ENCODE data around the gene ADRB2. TPM values are rescaled to one million over a fixed set of nuclear protein-coding genes. Genes with fewer than 3 reads are reported as not detected.

The ADRB2 gene
- total and polyA plus RNA-seq, 4 donors: 1.2 to 7.6 (median 3.8) TPM

DNA sequence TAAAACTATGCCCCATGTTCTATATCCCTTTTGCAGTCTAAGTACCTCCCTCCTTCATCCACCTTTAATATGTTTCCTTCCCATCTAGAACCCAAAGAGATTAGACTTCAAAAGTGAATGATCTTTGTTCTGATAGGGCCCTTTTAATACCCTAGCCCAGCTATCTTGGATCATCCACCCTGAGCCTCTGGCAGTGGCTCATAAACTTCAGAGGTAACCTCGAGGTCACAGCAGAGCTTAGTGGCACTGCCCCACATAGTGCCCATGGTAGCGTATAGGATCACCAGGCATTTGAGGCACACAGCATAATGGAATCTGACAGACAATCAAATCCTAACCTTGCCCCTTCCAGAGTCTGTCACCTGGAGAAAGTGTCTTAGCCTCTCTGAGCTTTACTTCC lies 15.8 kb downstream of the ADRB2 start:
- 52% methylated on average over 2 of the region's 2 CpGs for WGBS
- no peaks in the 10 kb centered on the region for H3K27me3 ChIP-seq (ENCODE audit: control insufficient read depth in 4 of 4, insufficient read depth in 4 of 4, low read length in 3 of 4)
- no peaks in the 10 kb centered on the region for H3K9me3 ChIP-seq (ENCODE audit: control insufficient read depth in 4 of 4, low read length in 3 of 4)
- H3K4me3 ChIP-seq (ENCODE audit: low read depth in 1 of 3, low read length in 3 of 3): no peak overlapping the region
- peak overlapping the region; percentile 64 to 68 for H3K27ac ChIP-seq (ENCODE audit: low read depth in 1 of 2, low read length in 2 of 2)
- TF ChIP-seq GABPA (IDR thresholded peaks at IDR 0.05 in 1 of 2, conservative IDR thresholded peaks at IDR 0.05 in 1 of 2): no peak
- TF ChIP-seq SP1 (IDR thresholded peaks at IDR 0.05): no peak
- TF ChIP-seq EGR1 (IDR thresholded peaks at IDR 0.05; ENCODE audit: low read depth in 2 of 2): no peak
- TF ChIP-seq HNF4A (conservative IDR thresholded peaks at IDR 0.05): no peak
- no peak for TF ChIP-seq JUND (IDR thresholded peaks at IDR 0.05)
- TF ChIP-seq FOXA2 (IDR thresholded peaks at IDR 0.05): no peak
- TF ChIP-seq HNF4G (IDR thresholded peaks at IDR 0.05): no peak
- TF ChIP-seq RAD21 (IDR thresholded peaks at IDR 0.05): no peak
- peak overlapping the region in 1 of 2 donors; percentile 58 for H3K9ac ChIP-seq (ENCODE audit: low read depth in 1 of 2, low read length in 2 of 2)
- no peaks in the 10 kb centered on the region for H3K36me3 ChIP-seq (ENCODE audit: control insufficient read depth in 4 of 4, insufficient read depth in 3 of 4, low read depth in 1 of 4, low read length in 3 of 4)
- no peak for DNase-seq (ENCODE audit: low spot score)
- peaks cover 0 to 17% (median 8%) of the 10 kb centered on the region in 4 donors for H3K4me1 ChIP-seq (ENCODE audit: control insufficient read depth in 4 of 4, insufficient read depth in 4 of 4, low read length in 3 of 4)

DNA sequence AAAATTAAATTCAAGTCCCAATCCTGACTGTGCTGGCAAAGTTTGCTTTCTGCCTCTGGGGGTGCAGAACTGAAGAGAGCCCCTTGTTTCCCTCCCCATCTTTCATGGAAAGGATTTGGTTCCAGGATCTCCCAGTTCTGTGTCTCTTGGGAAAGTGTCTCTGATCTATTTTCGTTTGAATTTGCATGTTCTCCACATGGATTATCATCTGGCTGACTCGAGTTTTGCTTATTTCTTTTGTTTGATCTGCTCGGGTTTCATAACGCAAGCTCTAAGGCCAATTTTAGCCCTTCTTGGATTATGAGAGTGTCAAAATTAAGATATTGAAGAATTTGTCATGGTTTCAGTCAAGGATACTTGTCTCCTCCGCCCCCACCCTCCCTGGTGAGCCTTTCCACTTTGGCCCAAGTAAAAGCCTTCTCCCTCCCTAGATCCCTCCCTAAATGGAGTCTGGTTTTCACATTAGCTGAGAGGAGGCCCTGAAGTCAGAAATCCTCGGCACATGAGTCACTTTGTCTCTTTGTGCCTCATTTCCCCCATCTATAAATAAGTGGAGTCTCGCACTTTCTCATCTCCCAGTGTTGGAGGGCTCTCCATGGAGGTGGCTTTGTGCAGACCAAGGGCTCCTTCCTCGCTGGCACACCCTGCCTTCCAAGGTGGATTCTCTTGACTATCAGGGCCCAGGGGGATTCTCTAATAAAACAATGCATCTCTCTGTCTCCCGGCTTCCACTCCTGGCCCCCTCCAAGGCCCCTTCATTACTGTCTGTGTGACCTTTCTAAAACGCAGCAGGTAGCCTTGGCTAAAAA lies 17.3 kb downstream of the ADRB2 start:
- Histone ChIP-seq H3K36me3 (ENCODE audit: control insufficient read depth in 4 of 4, insufficient read depth in 3 of 4, low read depth in 1 of 4, low read length in 3 of 4) (peaks cover 0 to 2% (median 0%) of the 10 kb centered on the region in 4 donors), H3K4me3 (ENCODE audit: low read depth in 1 of 3, low read length in 3 of 3) (no peak overlapping the region), H3K9me3 (ENCODE audit: control insufficient read depth in 4 of 4, low read length in 3 of 4) (no peaks in the 10 kb centered on the region), H3K4me1 (ENCODE audit: control insufficient read depth in 4 of 4, insufficient read depth in 4 of 4, low read length in 3 of 4) (peaks cover 0 to 17% (median 8%) of the 10 kb centered on the region in 4 donors), H3K9ac (ENCODE audit: low read depth in 1 of 2, low read length in 2 of 2) (no peak overlapping the region), H3K27me3 (ENCODE audit: control insufficient read depth in 4 of 4, insufficient read depth in 4 of 4, low read length in 3 of 4) (no peaks in the 10 kb centered on the region), H3K27ac (ENCODE audit: low read depth in 1 of 2, low read length in 2 of 2) (no peak overlapping the region)
- DNase-seq (ENCODE audit: low spot score): no peak
- WGBS: 75% methylated on average over 10 of the region's 10 CpGs
- TF ChIP-seq FOXA1 (IDR thresholded peaks at IDR 0.05) (no peak), NR2F2 (IDR thresholded peaks at IDR 0.05) (no peak), YY1 (IDR thresholded peaks at IDR 0.05) (no peak), SP1 (IDR thresholded peaks at IDR 0.05) (no peak), RAD21 (IDR thresholded peaks at IDR 0.05) (no peak), HNF4G (IDR thresholded peaks at IDR 0.05) (no peak), FOXA2 (IDR thresholded peaks at IDR 0.05) (no peak), TAF1 (conservative IDR thresholded peaks at IDR 0.05) (no peak)
- TF ChIP-seq, protein P1, sequence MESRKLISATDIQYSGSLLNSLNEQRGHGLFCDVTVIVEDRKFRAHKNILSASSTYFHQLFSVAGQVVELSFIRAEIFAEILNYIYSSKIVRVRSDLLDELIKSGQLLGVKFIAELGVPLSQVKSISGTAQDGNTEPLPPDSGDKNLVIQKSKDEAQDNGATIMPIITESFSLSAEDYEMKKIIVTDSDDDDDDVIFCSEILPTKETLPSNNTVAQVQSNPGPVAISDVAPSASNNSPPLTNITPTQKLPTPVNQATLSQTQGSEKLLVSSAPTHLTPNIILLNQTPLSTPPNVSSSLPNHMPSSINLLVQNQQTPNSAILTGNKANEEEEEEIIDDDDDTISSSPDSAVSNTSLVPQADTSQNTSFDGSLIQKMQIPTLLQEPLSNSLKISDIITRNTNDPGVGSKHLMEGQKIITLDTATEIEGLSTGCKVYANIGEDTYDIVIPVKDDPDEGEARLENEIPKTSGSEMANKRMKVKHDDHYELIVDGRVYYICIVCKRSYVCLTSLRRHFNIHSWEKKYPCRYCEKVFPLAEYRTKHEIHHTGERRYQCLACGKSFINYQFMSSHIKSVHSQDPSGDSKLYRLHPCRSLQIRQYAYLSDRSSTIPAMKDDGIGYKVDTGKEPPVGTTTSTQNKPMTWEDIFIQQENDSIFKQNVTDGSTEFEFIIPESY (IDR thresholded peaks at IDR 0.05): no peak
- TF ChIP-seq, protein P2, sequence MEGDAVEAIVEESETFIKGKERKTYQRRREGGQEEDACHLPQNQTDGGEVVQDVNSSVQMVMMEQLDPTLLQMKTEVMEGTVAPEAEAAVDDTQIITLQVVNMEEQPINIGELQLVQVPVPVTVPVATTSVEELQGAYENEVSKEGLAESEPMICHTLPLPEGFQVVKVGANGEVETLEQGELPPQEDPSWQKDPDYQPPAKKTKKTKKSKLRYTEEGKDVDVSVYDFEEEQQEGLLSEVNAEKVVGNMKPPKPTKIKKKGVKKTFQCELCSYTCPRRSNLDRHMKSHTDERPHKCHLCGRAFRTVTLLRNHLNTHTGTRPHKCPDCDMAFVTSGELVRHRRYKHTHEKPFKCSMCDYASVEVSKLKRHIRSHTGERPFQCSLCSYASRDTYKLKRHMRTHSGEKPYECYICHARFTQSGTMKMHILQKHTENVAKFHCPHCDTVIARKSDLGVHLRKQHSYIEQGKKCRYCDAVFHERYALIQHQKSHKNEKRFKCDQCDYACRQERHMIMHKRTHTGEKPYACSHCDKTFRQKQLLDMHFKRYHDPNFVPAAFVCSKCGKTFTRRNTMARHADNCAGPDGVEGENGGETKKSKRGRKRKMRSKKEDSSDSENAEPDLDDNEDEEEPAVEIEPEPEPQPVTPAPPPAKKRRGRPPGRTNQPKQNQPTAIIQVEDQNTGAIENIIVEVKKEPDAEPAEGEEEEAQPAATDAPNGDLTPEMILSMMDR (IDR thresholded peaks at IDR 0.05; ENCODE audit: low read depth, low read length, missing input control): no peak
- TF ChIP-seq, protein P3, sequence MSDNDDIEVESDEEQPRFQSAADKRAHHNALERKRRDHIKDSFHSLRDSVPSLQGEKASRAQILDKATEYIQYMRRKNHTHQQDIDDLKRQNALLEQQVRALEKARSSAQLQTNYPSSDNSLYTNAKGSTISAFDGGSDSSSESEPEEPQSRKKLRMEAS (IDR thresholded peaks at IDR 0.05): no peak

All from liver (tissue), 9 donors.